NT2/D1 (cell line): Measurements from ENCODE around the gene ATP5MG.
"Not testable (repeated sequence)": the region's sequence is repeated elsewhere in the genome, so short reads cannot be mapped to it uniquely, and the experiment has no call there.

Experiments
- DNase-seq: peaks from one replicate; pipeline ENCODE4 v3.0.0-alpha.2; 2011; ENCODE audit warnings: low read depth, low spot score
- H3K27me3 ChIP-seq: 2 replicates; pipeline ENCODE4 v1.6.0; 2011; ENCODE audit warnings: mild to moderate bottlenecking; ENCODE audit not compliant: insufficient read length, insufficient read depth
- H3K36me3 ChIP-seq: 2 replicates; pipeline ENCODE4 v1.6.1; 2011; ENCODE audit warnings: mild to moderate bottlenecking, low read length, mixed read lengths; ENCODE audit not compliant: insufficient read depth, insufficient read length
- H3K4me1 ChIP-seq: 2 replicates; pipeline ENCODE4 v1.5.1; 2011; ENCODE audit not compliant: insufficient read depth, insufficient read length
- H3K4me3 ChIP-seq: 2 replicates; pipeline ENCODE4 v1.5.1; 2011; ENCODE audit warnings: low read depth; ENCODE audit not compliant: insufficient read length
- H3K9ac ChIP-seq: 2 replicates; pipeline ENCODE4 v1.6.0; 2011; ENCODE audit warnings: low read depth; ENCODE audit not compliant: insufficient read length
- H3K9me3 ChIP-seq: 2 replicates; pipeline ENCODE4 v1.5.1; 2011; ENCODE audit warnings: mild to moderate bottlenecking, low read length; ENCODE audit not compliant: insufficient read depth
- SUZ12 ChIP-seq: IDR thresholded peaks from 2 replicates; pipeline ENCODE4 v1.6.1; 2011; ENCODE audit not compliant: insufficient read length, insufficient read depth; ENCODE audit errors: extremely low read depth
- YY1 ChIP-seq: IDR thresholded peaks from 2 replicates; pipeline ENCODE4 v1.6.1; 2011; ENCODE audit not compliant: insufficient read length, insufficient read depth
- ZNF274 ChIP-seq: IDR thresholded peaks from 2 replicates; pipeline ENCODE4 v1.6.1; 2011; ENCODE audit warnings: mild to moderate bottlenecking, low read depth, low read length

ATP5MG gene

GRCh38 chr11:118383657-118384056 is 17.7 kb upstream of the ATP5MG start:
- Histone ChIP-seq H3K9ac (no peak overlapping the region), H3K4me1 (no peaks in the 10 kb centered on the region), H3K4me3 (no peak overlapping the region), H3K27me3 (no peaks in the 10 kb centered on the region), H3K36me3 (peaks cover 82% of the 10 kb centered on the region), H3K9me3 (no peaks in the 10 kb centered on the region)
- no peak for TF ChIP-seq YY1
- no peak for TF ChIP-seq SUZ12
- no peak for TF ChIP-seq ZNF274
- DNase-seq = no peak

GRCh38 chr11:118396097-118396501 is 5.3 kb upstream of the ATP5MG start:
- Histone ChIP-seq H3K4me1 (no peaks in the 10 kb centered on the region), H3K36me3 (peaks cover 46% of the 10 kb centered on the region), H3K27me3 (no peaks in the 10 kb centered on the region), H3K4me3 (no peak overlapping the region), H3K9me3 (no peaks in the 10 kb centered on the region), H3K9ac (no peak overlapping the region)
- no peak for DNase-seq
- TF ChIP-seq ZNF274 (no peak), YY1 (no peak), SUZ12 (no peak)

GRCh38 chr11:118397448-118397847 is 4.0 kb upstream of the ATP5MG start:
- Histone ChIP-seq H3K9me3 (no peaks in the 10 kb centered on the region), H3K4me1 (no peaks in the 10 kb centered on the region), H3K36me3 (peaks cover 39% of the 10 kb centered on the region), H3K4me3 (no peak overlapping the region), H3K9ac (no peak overlapping the region), H3K27me3 (no peaks in the 10 kb centered on the region)
- TF ChIP-seq ZNF274 = no peak
- TF ChIP-seq YY1 = no peak
- no peak for TF ChIP-seq SUZ12
- DNase-seq = no peak

- Histone ChIP-seq H3K9ac (no peak overlapping the region), H3K4me3 (no peak overlapping the region), H3K36me3 (peaks cover 33% of the 10 kb centered on the region), H3K27me3 (no peaks in the 10 kb centered on the region), H3K4me1 (no peaks in the 10 kb centered on the region), H3K9me3 (no peaks in the 10 kb centered on the region)
- TF ChIP-seq SUZ12 (no peak), YY1 (no peak), ZNF274 (no peak)
- no peak for DNase-seq
These were observed 2.4 kb upstream of the ATP5MG start for GRCh38 chr11:118398791-118399559.

- DNase-seq = no peak
- H3K36me3 ChIP-seq = peaks cover 37% of the 10 kb centered on the region
- H3K9ac ChIP-seq = peak overlapping the region; percentile 94
- peak overlapping the region; percentile 71 for H3K4me3 ChIP-seq
- no peaks in the 10 kb centered on the region for H3K4me1 ChIP-seq
- H3K27me3 ChIP-seq = no peaks in the 10 kb centered on the region
- TF ChIP-seq ZNF274 = no peak
- no peak for TF ChIP-seq SUZ12
- no peak for TF ChIP-seq YY1
- no peaks in the 10 kb centered on the region for H3K9me3 ChIP-seq
These were observed 629 bp downstream of the ATP5MG start for GRCh38 chr11:118401880-118402590.

GRCh38 chr11:118402594-118402993 is 1.2 kb downstream of the ATP5MG start:
- not testable (repeated sequence) for DNase-seq, H3K27me3 ChIP-seq, H3K9me3 ChIP-seq, H3K4me1 ChIP-seq
- Histone ChIP-seq H3K36me3 (peaks cover 43% of the 10 kb centered on the region), H3K4me3 (peak overlapping the region; percentile 71), H3K9ac (peak overlapping the region; percentile 94)

GRCh38 chr11:118406599-118407166 is 5.3 kb downstream of the ATP5MG start:
- Histone ChIP-seq H3K4me1 (no peaks in the 10 kb centered on the region), H3K9me3 (no peaks in the 10 kb centered on the region), H3K9ac (no peak overlapping the region), H3K27me3 (no peaks in the 10 kb centered on the region), H3K36me3 (peaks cover 58% of the 10 kb centered on the region), H3K4me3 (no peak overlapping the region)
- no peak for TF ChIP-seq SUZ12
- TF ChIP-seq ZNF274 = no peak
- no peak for TF ChIP-seq YY1
- no peak for DNase-seq
